ENCODE results near the gene ATP4B. TPM values are rescaled to one million over a fixed set of nuclear protein-coding genes. Genes with fewer than 3 reads are reported as not detected.

Gene ATP4B
- not detected in 5 replicates for total RNA-seq (2022; extraction: Qiagen RNA extraction; ENCODE audit: low read depth)

DNA sequence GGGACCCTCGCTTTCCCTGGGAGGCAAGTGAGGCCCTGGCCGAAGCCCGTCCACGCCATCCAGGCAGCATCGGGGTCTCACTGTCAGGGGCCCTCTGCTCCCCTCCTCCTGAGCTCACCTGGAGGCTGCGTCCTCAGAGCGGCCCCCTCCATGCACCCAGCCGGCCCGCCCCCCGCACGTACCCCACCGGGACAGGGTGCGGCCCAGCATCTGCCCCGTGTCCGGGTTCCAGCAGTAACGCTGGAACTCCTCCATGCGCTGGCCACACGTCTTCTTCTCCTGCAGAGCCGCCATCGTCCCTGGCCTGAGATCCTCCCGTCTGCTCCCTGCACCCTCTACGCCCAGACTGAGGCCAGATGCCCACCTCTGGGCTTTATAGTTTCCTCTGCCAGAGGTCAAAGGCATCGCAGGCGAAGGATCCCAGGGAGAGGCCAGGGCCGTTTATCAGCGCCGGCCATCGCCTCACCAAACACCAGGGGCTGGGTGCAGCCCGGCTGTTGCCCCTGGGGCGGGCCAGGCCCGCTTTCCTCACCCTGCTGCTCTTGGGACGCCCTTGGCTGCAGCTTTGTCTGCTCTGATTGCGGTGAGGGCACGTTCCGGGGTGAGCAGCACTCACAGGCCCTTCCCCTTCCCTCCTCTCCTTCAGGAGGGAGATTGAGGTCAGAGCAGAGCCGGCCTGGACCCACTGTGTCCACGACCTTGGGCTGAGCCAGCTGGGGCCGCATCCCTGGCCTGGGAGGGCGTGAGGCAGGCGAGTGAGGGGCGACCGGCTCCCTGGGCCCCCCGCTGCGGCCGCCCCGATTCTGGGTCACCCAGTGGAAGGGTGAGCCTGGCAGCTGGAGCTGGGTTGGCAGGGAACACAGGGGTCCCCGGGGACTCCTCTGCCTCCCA is at the start of gene ATP4B:
Gene ATP4B, minus strand, starts transcription at position 348 of the 891 bp plus-strand sequence. Its CDS starts 54 bp downstream, at position 294.

DNA sequence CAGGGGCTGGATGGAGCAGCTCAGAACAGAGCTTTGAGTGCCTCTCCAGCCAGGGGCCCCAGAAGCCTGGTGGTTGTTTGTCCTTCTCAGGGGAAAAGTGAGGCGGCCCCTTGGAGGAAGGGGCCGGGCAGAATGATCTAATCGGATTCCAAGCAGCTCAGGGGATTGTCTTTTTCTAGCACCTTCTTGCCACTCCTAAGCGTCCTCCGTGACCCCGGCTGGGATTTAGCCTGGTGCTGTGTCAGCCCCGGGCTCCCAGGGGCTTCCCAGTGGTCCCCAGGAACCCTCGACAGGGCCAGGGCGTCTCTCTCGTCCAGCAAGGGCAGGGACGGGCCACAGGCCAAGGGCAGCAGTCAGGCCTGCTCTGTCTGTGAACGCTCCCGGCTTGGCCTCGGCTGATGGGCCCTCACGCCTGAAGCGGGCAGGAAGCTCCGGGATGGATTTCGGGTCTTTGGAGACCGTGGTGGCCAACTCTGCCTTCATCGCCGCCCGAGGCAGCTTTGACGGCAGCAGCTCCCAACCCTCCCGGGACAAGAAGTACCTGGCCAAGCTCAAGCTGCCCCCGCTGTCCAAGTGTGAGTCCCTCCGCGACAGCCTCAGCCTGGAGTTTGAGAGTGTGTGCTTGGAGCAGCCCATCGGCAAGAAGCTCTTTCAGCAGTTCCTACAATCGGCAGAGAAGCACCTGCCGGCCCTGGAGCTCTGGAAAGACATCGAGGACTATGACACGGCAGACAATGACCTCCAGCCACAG is 9.1 kb upstream of the ATP4B start, which contains the start of gene GRK1:
Gene GRK1, plus strand, starts transcription at position 269 of the 751 bp plus-strand sequence. Its CDS starts 168 bp downstream, at position 437.

Other genes with a start within 250 kb of the ATP4B start
- 11.1 to 13.5 TPM (median 11.7 TPM) in 5 replicates for gene ADPRHL1, start 204.7 kb downstream of the ATP4B start, total RNA-seq (2022; extraction: Qiagen RNA extraction; ENCODE audit: low read depth)
- gene DCUN1D2, start 167.5 kb downstream of the ATP4B start, total RNA-seq (2022; extraction: Qiagen RNA extraction; ENCODE audit: low read depth), result 8.7 to 12.1 TPM (median 9.3 TPM) in 5 replicates
- 90.3 to 108 TPM (median 104 TPM) in 5 replicates for gene TFDP1, start 73.4 kb downstream of the ATP4B start, total RNA-seq (2022; extraction: Qiagen RNA extraction; ENCODE audit: low read depth)
- 0.01 TPM in 1 of 5 replicates, not detected in the others for gene GRK1, start 9.0 kb upstream of the ATP4B start, total RNA-seq (2022; extraction: Qiagen RNA extraction; ENCODE audit: low read depth)
- gene TMEM255B, start 101.0 kb upstream of the ATP4B start, total RNA-seq (2022; extraction: Qiagen RNA extraction; ENCODE audit: low read depth), result 0.61 to 0.91 TPM (median 0.67 TPM) in 5 replicates
- 6.2 to 7.9 TPM (median 7.2 TPM) in 5 replicates for gene GAS6, start 205.9 kb upstream of the ATP4B start, total RNA-seq (2022; extraction: Qiagen RNA extraction; ENCODE audit: low read depth)